Tibial nerve (tissue), 4 donors: ENCODE data around the gene CIT.

Experiments
- CTCF ChIP-seq, 5 experiments: fragments of 200-600 bp in 3 of 5; fragments of 450-650 bp in 2 of 5; sonication (generic) in 3 of 5; IDR thresholded peaks; one replicate each; pipeline ENCODE4 v1.5.1; 2016 to 2019; ENCODE audit warnings: antibody characterized with exemption in 5 of 5, mild to moderate bottlenecking in 3 of 5, moderate library complexity in 2 of 5
- EP300 ChIP-seq, 2 donors: sonication (generic); formaldehyde crosslinking; IDR thresholded peaks; one replicate each; pipeline ENCODE4 v1.6.1; 2017; ENCODE audit warnings: antibody characterized with exemption in 2 of 2, mild to moderate bottlenecking in 1 of 2
- POLR2A ChIP-seq, 2 donors: fragments of 450-650 bp; IDR thresholded peaks; one replicate each; pipeline ENCODE4 v1.6.1; 2017; ENCODE audit warnings: antibody characterized with exemption in 2 of 2, mild to moderate bottlenecking in 2 of 2, moderate library complexity in 2 of 2

GRCh38 chr12:119885549-119885948 is 8.4 kb upstream of the CIT start:
- TF ChIP-seq POLR2A (IDR thresholded peaks at IDR 0.05) (no peak), CTCF (IDR thresholded peaks at IDR 0.05) (no peak), EP300 (IDR thresholded peaks at IDR 0.05) (no peak)
